Gastrocnemius medialis (tissue), 4 donors: ENCODE data around the gene EHD2. TPM values are rescaled to one million over a fixed set of nuclear protein-coding genes. Genes with fewer than 3 reads are reported as not detected.

Experiments used
- ATAC-seq, 2 donors: fragments of 150-250 bp; one replicate each; pipeline ENCODE4 v1.9.1; 2016
- DNase-seq, 2 donors: peaks; one replicate each; pipeline ENCODE4 v3.0.0-alpha.2; 2019
- H3K27ac ChIP-seq, 4 donors: fragments of 200-600 bp; sonication (generic); 1 replicate in 1 of 4; 2 replicates in 3 of 4; pipeline ENCODE4 v1.5.1; 2016 to 2018; ENCODE audit warnings: mild to moderate bottlenecking in 2 of 4, moderate library complexity in 1 of 4
- H3K27me3 ChIP-seq, 3 donors: fragments of 200-600 bp; sonication (generic) in 2 of 3; 1 replicate in 1 of 3; 2 replicates in 2 of 3; pipeline versions ENCODE4 v1.5.1 to v1.6.0; 2016 to 2019; ENCODE audit warnings: mild to moderate bottlenecking in 1 of 3, moderate library complexity in 1 of 3
- H3K36me3 ChIP-seq, 2 donors: fragments of 200-600 bp; sonication (generic) in 1 of 2; one replicate each; pipeline ENCODE4 v1.5.1; 2017 to 2018
- H3K4me1 ChIP-seq, 2 donors: fragments of 200-600 bp; sonication (generic) in 1 of 2; one replicate each; pipeline ENCODE4 v1.5.1; 2016 to 2017; ENCODE audit warnings: mild to moderate bottlenecking in 2 of 2
- H3K4me3 ChIP-seq, 4 donors: fragments of 200-600 bp; sonication (generic) in 3 of 4; 1 replicate in 1 of 4; 2 replicates in 3 of 4; pipeline ENCODE4 v1.5.1; 2016 to 2019; ENCODE audit warnings: mild to moderate bottlenecking in 2 of 4
- H3K9me3 ChIP-seq, 3 donors: fragments of 200-600 bp; sonication (generic) in 2 of 3; 1 replicate in 1 of 3; 2 replicates in 2 of 3; pipeline ENCODE4 v1.5.1; 2016 to 2019
- POLR2A ChIP-seq, 2 donors: fragments of 450-650 bp; IDR thresholded peaks; one replicate each; pipeline ENCODE4 v1.6.1; 2017; ENCODE audit warnings: antibody characterized with exemption in 2 of 2, mild to moderate bottlenecking in 2 of 2, moderate library complexity in 2 of 2
- in situ Hi-C, 4 donors: fragments of 200-750 bp; cut with MboI; loops; one replicate each; pipeline versions ENCODE4 v1.15.0 to v1.8.0; 2017; ENCODE audit warnings: low sequenced_read_pairs in 4 of 4
- intact Hi-C: fragments of 100-400 bp; cut with DNase I; formaldehyde crosslinking; loops from one replicate; pipeline ENCODE4 v1.15.1; 2023; ENCODE audit warnings: low total_unique reads
- total RNA-seq, 4 donors: library from RNA; depleted of rRNA; stranded (reverse); fragments of >200 nt; gene quantifications; one replicate each; pipeline versions ENCODE4 v1.1.0 to v1.2.3, GENCODE V29; 2016
- TF ChIP-seq, protein P1 (sequence below), 5 experiments: fragments of 450-650 bp in 3 of 5; fragments of 200-600 bp in 2 of 5; sonication (generic) in 2 of 5; IDR thresholded peaks in 4 of 5; conservative IDR thresholded peaks in 1 of 5; 1 replicate in 4 of 5; 2 replicates in 1 of 5; pipeline ENCODE4 v1.5.1; 2016 to 2019; ENCODE audit warnings: antibody characterized with exemption in 5 of 5, mild to moderate bottlenecking in 3 of 5, moderate library complexity in 3 of 5

EHD2 gene
- total RNA-seq, 4 donors from 2014 or later: 10.9 to 46.6 (median 33.8) TPM

DNA sequence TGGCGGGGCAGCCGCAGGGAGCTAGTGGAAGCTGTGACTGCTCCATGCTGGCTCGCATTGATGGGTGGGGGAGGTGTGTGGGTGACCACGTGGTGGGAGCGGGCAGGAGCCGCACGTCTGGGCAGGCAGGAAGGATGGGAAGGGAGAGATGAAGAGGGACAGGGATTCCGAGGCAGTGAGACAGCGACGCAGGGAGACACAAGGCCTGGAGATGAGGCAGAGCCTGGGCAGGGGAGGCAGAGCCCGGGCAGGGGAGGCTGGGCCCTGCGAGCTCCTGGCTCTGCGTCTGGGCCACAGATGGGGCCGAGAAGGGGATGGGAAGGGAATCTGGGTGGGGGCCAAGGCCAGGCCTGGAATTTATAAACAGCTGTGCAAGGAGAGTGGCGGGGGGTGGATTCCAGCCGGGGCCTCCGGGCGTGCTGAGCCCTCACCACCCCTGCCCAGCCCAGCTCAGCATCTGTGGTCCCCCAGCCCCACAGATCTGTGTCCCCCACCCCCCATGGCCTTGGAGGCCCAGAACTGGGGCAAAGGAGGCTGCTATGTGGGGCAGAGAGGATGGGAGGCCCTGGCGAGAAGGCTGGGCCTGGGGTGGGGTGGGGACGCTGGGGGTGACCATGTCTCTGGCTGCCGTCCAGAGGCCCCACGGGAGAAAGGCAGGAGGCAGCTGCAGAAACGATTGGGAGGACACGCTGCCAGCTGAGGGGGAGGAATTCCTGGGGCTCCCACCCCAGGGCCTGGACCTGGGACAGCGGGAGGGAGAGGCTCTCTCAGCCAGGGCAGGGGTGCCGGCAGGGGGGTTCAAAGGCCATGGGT is 6.0 kb downstream of the EHD2 start:
- no peaks in the 10 kb centered on the region for H3K36me3 ChIP-seq
- no peaks in the 10 kb centered on the region for H3K9me3 ChIP-seq
- H3K4me3 ChIP-seq: peak overlapping the region; percentile 10 to 45 (median 40)
- TF ChIP-seq POLR2A (IDR thresholded peaks at IDR 0.05): peak in 1 of 2 donors; percentile 23
- TF ChIP-seq, protein P1, sequence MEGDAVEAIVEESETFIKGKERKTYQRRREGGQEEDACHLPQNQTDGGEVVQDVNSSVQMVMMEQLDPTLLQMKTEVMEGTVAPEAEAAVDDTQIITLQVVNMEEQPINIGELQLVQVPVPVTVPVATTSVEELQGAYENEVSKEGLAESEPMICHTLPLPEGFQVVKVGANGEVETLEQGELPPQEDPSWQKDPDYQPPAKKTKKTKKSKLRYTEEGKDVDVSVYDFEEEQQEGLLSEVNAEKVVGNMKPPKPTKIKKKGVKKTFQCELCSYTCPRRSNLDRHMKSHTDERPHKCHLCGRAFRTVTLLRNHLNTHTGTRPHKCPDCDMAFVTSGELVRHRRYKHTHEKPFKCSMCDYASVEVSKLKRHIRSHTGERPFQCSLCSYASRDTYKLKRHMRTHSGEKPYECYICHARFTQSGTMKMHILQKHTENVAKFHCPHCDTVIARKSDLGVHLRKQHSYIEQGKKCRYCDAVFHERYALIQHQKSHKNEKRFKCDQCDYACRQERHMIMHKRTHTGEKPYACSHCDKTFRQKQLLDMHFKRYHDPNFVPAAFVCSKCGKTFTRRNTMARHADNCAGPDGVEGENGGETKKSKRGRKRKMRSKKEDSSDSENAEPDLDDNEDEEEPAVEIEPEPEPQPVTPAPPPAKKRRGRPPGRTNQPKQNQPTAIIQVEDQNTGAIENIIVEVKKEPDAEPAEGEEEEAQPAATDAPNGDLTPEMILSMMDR (IDR thresholded peaks at IDR 0.05 in 4 of 5, conservative IDR thresholded peaks at IDR 0.05 in 1 of 5): no peak
- H3K27me3 ChIP-seq: peaks cover 3 to 22% (median 14%) of the 10 kb centered on the region in 3 donors
- ATAC-seq (peak; percentile 68 to 75), DNase-seq (peak; percentile 64 to 78)
- in situ Hi-C loops: no loop called here
- peak overlapping the region; percentile 79 to 85 (median 80) for H3K27ac ChIP-seq
- intact Hi-C loops: no loop called here
- H3K4me1 ChIP-seq: peaks cover 15 to 17% of the 10 kb centered on the region in 2 donors

- Histone ChIP-seq H3K27ac (peak overlapping the region; percentile 79 to 85 (median 80)), H3K36me3 (no peaks in the 10 kb centered on the region), H3K4me1 (peaks cover 15 to 17% of the 10 kb centered on the region in 2 donors), H3K27me3 (peaks cover 2 to 16% (median 10%) of the 10 kb centered on the region in 3 donors), H3K4me3 (peak overlapping the region in 2 of 4 donors; percentile 4 to 40), H3K9me3 (no peaks in the 10 kb centered on the region)
- intact Hi-C loops: no loop called here
- TF ChIP-seq, protein P1 (IDR thresholded peaks at IDR 0.05 in 4 of 5, conservative IDR thresholded peaks at IDR 0.05 in 1 of 5): no peak
- TF ChIP-seq POLR2A (IDR thresholded peaks at IDR 0.05): no peak
- in situ Hi-C loops: no loop called here
- ATAC-seq (no peak), DNase-seq (no peak)
These were observed 7.6 kb downstream of the EHD2 start for GRCh38 chr19:47720669-47721422.

GRCh38 chr19:47723581-47723940 is 10.3 kb downstream of the EHD2 start:
- ATAC-seq (peak in 1 of 2 donors; percentile 37), DNase-seq (peak in 1 of 2 donors; percentile 65)
- Histone ChIP-seq H3K4me3 (peak overlapping the region; percentile 15 to 34 (median 32)), H3K27ac (peak overlapping the region; percentile 54 to 68 (median 60)), H3K36me3 (no peaks in the 10 kb centered on the region), H3K4me1 (peaks cover 10 to 22% of the 10 kb centered on the region in 2 donors), H3K27me3 (peaks cover 0 to 5% (median 0%) of the 10 kb centered on the region in 3 donors), H3K9me3 (no peaks in the 10 kb centered on the region)
- no peak for TF ChIP-seq POLR2A (IDR thresholded peaks at IDR 0.05)
- TF ChIP-seq, protein P1 (IDR thresholded peaks at IDR 0.05 in 4 of 5, conservative IDR thresholded peaks at IDR 0.05 in 1 of 5): no peak
- in situ Hi-C loops: no loop called here
- intact Hi-C loops: no loop called here

- ATAC-seq (no peak), DNase-seq (no peak)
- Histone ChIP-seq H3K4me1 (peaks cover 15 to 27% of the 10 kb centered on the region in 2 donors), H3K9me3 (no peaks in the 10 kb centered on the region), H3K27me3 (no peaks in the 10 kb centered on the region), H3K27ac (peak overlapping the region; percentile 9 to 82 (median 28)), H3K36me3 (no peaks in the 10 kb centered on the region), H3K4me3 (no peak overlapping the region)
- in situ Hi-C loops: loop anchor here in 1 of 4 donors (25.0 kb wide), 1 partner anchor 439 kb away; no protein-coding TSS in a partner anchor
- no peak for TF ChIP-seq POLR2A (IDR thresholded peaks at IDR 0.05)
- TF ChIP-seq, protein P1 (IDR thresholded peaks at IDR 0.05 in 4 of 5, conservative IDR thresholded peaks at IDR 0.05 in 1 of 5): no peak
- intact Hi-C loops: no loop called here
These were observed 12.7 kb downstream of the EHD2 start for GRCh38 chr19:47725759-47726401.
